VCaP (cell line): ENCODE measurements around the gene SNAP25.

ENCODE experiments used
- H3K27ac ChIP-seq: fragments of 450-650 bp; 2 replicates; pipeline ENCODE4 v1.5.1; 2017
- CTCF ChIP-seq: fragments of 450-650 bp; conservative IDR thresholded peaks from 2 replicates; pipeline ENCODE4 v1.5.1; 2017; ENCODE audit warnings: mild to moderate bottlenecking, moderate library complexity

The SNAP25 gene

GRCh38 chr20:10236540-10237533, 18.2 kb downstream of the SNAP25 start:
- H3K27ac ChIP-seq, result no peak overlapping the region
- no peak for TF ChIP-seq CTCF

- peak overlapping the region; percentile 20; the same call in 1 of the 2 replicates for H3K27ac ChIP-seq
- TF ChIP-seq CTCF, result no peak
Observed at GRCh38 chr20:10239954-10240353, 21.3 kb downstream of the SNAP25 start.

GRCh38 chr20:10240655-10241054, 22.0 kb downstream of the SNAP25 start:
- H3K27ac ChIP-seq, result no peak overlapping the region; the same call in 1 of the 2 replicates
- TF ChIP-seq CTCF, result no peak

- H3K27ac ChIP-seq, result no peak overlapping the region
- no peak for TF ChIP-seq CTCF
Observed at GRCh38 chr20:10242166-10242565, 23.5 kb downstream of the SNAP25 start.

GRCh38 chr20:10247440-10247839, 28.8 kb downstream of the SNAP25 start:
- TF ChIP-seq CTCF, result no peak
- no peak overlapping the region for H3K27ac ChIP-seq

GRCh38 chr20:10249048-10249770, 30.6 kb downstream of the SNAP25 start:
- TF ChIP-seq CTCF, result no peak
- no peak overlapping the region for H3K27ac ChIP-seq

GRCh38 chr20:10249822-10250221, 31.2 kb downstream of the SNAP25 start:
- no peak overlapping the region for H3K27ac ChIP-seq
- no peak for TF ChIP-seq CTCF
